A673 (cell line): Measurements from ENCODE around the gene LAMA5. TPM values are rescaled to one million over a fixed set of nuclear protein-coding genes. Genes with fewer than 3 reads are reported as not detected.

Experiments
- BruUV-seq: library from RNA; stranded (reverse); fragments of 400-500 nt; replicated peaks from 2 replicates; lab custom pipeline; 2021; lab: Mats Ljungman, UMichigan
- CTCF ChIA-PET: fragments of 300-600 bp; sonication (Branson Sonifier 250); formaldehyde crosslinking; loops from one replicate; lab custom pipeline; 2022; ENCODE audit warnings: antibody characterized with exemption; lab: Charles Lee
- POLR2A ChIA-PET: fragments of 300-600 bp; sonication (Branson Sonifier 250); formaldehyde crosslinking; loops from one replicate; lab custom pipeline; 2022; ENCODE audit warnings: antibody characterized with exemption; ENCODE audit not compliant: low non-redundant PET; lab: Charles Lee
- DNase-seq: peaks from one replicate; pipeline ENCODE4 v3.0.0-alpha.2; 2015; ENCODE audit warnings: low spot score
- H3K27ac ChIP-seq: fragments of 200-600 bp; sonication (generic); 2 replicates; pipeline ENCODE4 v1.5.1; 2016; ENCODE audit warnings: mixed run types, low read depth, mild to moderate bottlenecking, mixed read lengths, antibody characterized with exemption, low read length; ENCODE audit not compliant: poor library complexity, severe bottlenecking
- H3K27me3 ChIP-seq: fragments of 200-600 bp; sonication (generic); replicated peaks from 2 replicates; pipeline ENCODE4 v1.6.1; 2017; ENCODE audit warnings: mixed run types, low read depth, mild to moderate bottlenecking, mixed read lengths, antibody characterized with exemption, low read length; ENCODE audit not compliant: insufficient read depth, poor library complexity
- H3K36me3 ChIP-seq: fragments of 200-600 bp; sonication (generic); 2 replicates; pipeline ENCODE4 v1.6.1; 2016; ENCODE audit warnings: mixed run types, mild to moderate bottlenecking, mixed read lengths, antibody characterized with exemption, low read length; ENCODE audit not compliant: insufficient read depth, poor library complexity, severe bottlenecking
- H3K4me1 ChIP-seq: fragments of 200-600 bp; sonication (generic); 2 replicates; pipeline ENCODE4 v1.6.1; 2017; ENCODE audit warnings: mixed run types, mild to moderate bottlenecking, mixed read lengths, antibody characterized with exemption, low read length; ENCODE audit not compliant: insufficient read depth, poor library complexity, severe bottlenecking
- H3K4me3 ChIP-seq: fragments of 200-600 bp; sonication (generic); 2 replicates; pipeline ENCODE4 v1.5.1; 2016; ENCODE audit warnings: low read depth, mixed run types, mild to moderate bottlenecking, mixed read lengths, low read length; ENCODE audit not compliant: poor library complexity, severe bottlenecking
- H3K9me3 ChIP-seq: fragments of 200-600 bp; sonication (generic); 2 replicates; pipeline ENCODE4 v1.6.1; 2016; ENCODE audit warnings: mixed run types, low read depth, mild to moderate bottlenecking, mixed read lengths, antibody characterized with exemption, low read length; ENCODE audit not compliant: poor library complexity, severe bottlenecking
- CTCF ChIP-seq: fragments of 300-800, 200-600 bp; sonication (generic); conservative IDR thresholded peaks from 2 replicates; pipeline ENCODE4 v1.5.1; 2017; ENCODE audit warnings: low read depth, mild to moderate bottlenecking, antibody characterized with exemption, low read length, moderate library complexity, mixed read lengths
- EZH2 ChIP-seq: fragments of 200-600 bp; sonication (generic); IDR thresholded peaks from 2 replicates; pipeline ENCODE4 v1.6.1; 2017; ENCODE audit warnings: borderline replicate concordance, low read depth, mild to moderate bottlenecking, mixed read lengths, antibody characterized with exemption, low read length; ENCODE audit not compliant: poor library complexity, severe bottlenecking
- intact Hi-C: fragments of 100-400 bp; cut with micrococcal nuclease; formaldehyde crosslinking; loops from one replicate; pipeline ENCODE4 v1.10.0; 2022; ENCODE audit not compliant: unreplicated experiment
- total RNA-seq: library from RNA; stranded (reverse); gene quantifications from 2 replicates; pipeline ENCODE4 v1.2.3, GENCODE V29; 2021

LAMA5 gene
- total RNA-seq, 1 experiment from 2014 or later: 4.2 TPM

- H3K9me3 ChIP-seq: no peaks in the 10 kb centered on the region
- intact Hi-C loops: no loop called here
- BruUV-seq: no TSS peak
- TF ChIP-seq EZH2 (peak; percentile 49), CTCF (no peak)
- H3K4me3 ChIP-seq: no peak overlapping the region
- H3K4me1 ChIP-seq: peaks cover 29% of the 10 kb centered on the region
- H3K36me3 ChIP-seq: no peaks in the 10 kb centered on the region
- ChIA-PET CTCF (interaction anchor here (1.2 kb wide), 1 partner anchor 14 kb away, joined by 4 read pairs; no protein-coding TSS in a partner anchor), POLR2A (no interaction called here)
- DNase-seq: no peak
- H3K27ac ChIP-seq: no peak overlapping the region
- H3K27me3 ChIP-seq: peaks cover 23% of the 10 kb centered on the region
Measured at GRCh38 chr20:62368392-62368975, 1.4 kb upstream of the LAMA5 start.

- H3K27ac ChIP-seq: no peak overlapping the region
- no TSS peak for BruUV-seq
- intact Hi-C loops: no loop called here
Measured at GRCh38 chr20:62367633-62368391, 700 bp upstream of the LAMA5 start.

More at GRCh38 chr20:62367633-62368391, 700 bp upstream of the LAMA5 start:
- peak overlapping the region; percentile 28 for H3K4me3 ChIP-seq
- no peaks in the 10 kb centered on the region for H3K36me3 ChIP-seq
- peaks cover 23% of the 10 kb centered on the region for H3K27me3 ChIP-seq
- ChIA-PET POLR2A (no interaction called here), CTCF (no interaction called here)
- TF ChIP-seq CTCF (no peak), EZH2 (no peak)
- no peaks in the 10 kb centered on the region for H3K9me3 ChIP-seq
- no peak for DNase-seq
- peaks cover 29% of the 10 kb centered on the region for H3K4me1 ChIP-seq
